Esophagus muscularis mucosa (tissue), 4 donors: ENCODE results near the gene VPS33A. TPM values are rescaled to one million over a fixed set of nuclear protein-coding genes. Genes with fewer than 3 reads are reported as not detected.

Source experiments
- DNase-seq: peaks from one replicate; pipeline ENCODE4 v3.0.0-alpha.2; 2017; ENCODE audit errors: extremely low spot score
- H3K27ac ChIP-seq, 4 donors: fragments of 200-600 bp; sonication (generic); replicated peaks in 1 of 4; 1 replicate in 3 of 4; 2 replicates in 1 of 4; pipeline ENCODE4 v1.5.1; 2016 to 2019; ENCODE audit warnings: mild to moderate bottlenecking in 1 of 4
- H3K27me3 ChIP-seq, 4 donors: fragments of 200-600 bp; sonication (generic); one replicate each; pipeline versions ENCODE4 v1.5.1 to v1.6.0; 2016 to 2019
- H3K36me3 ChIP-seq, 4 donors: fragments of 200-600 bp; sonication (generic); one replicate each; pipeline ENCODE4 v1.5.1; 2016 to 2019
- H3K4me1 ChIP-seq, 4 donors: fragments of 200-600 bp; sonication (generic); one replicate each; pipeline ENCODE4 v1.5.1; 2016 to 2019
- H3K4me3 ChIP-seq, 4 donors: fragments of 200-600 bp; sonication (generic); 1 replicate in 2 of 4; 2 replicates in 2 of 4; pipeline ENCODE4 v1.5.1; 2016 to 2019; ENCODE audit warnings: mild to moderate bottlenecking in 4 of 4, moderate library complexity in 1 of 4
- H3K9me3 ChIP-seq, 4 donors: fragments of 200-600 bp; sonication (generic); 1 replicate in 3 of 4; 2 replicates in 1 of 4; pipeline ENCODE4 v1.5.1; 2016 to 2019
- EP300 ChIP-seq: sonication (generic); formaldehyde crosslinking; IDR thresholded peaks from one replicate; pipeline ENCODE4 v1.6.1; 2017; ENCODE audit warnings: antibody characterized with exemption
- POLR2A ChIP-seq: fragments of 450-650 bp; IDR thresholded peaks from one replicate; pipeline ENCODE4 v1.6.1; 2017; ENCODE audit warnings: antibody characterized with exemption, moderate library complexity, mild to moderate bottlenecking, low read depth
- POLR2AphosphoS5 ChIP-seq, 2 donors: sonication (generic); formaldehyde crosslinking; IDR thresholded peaks; one replicate each; pipeline ENCODE4 v1.6.1; 2017; ENCODE audit warnings: antibody characterized with exemption in 2 of 2
- WGBS: methylation state at CpG from one replicate; pipeline ENCODE4 v1.1.5; 2018; 5-methylcytosine and 5-hydroxymethylcytosine counted together
- intact Hi-C: fragments of 100-400 bp; cut with DNase I; formaldehyde crosslinking; loops from one replicate; pipeline ENCODE4 v1.15.1; 2023
- total RNA-seq, 4 donors: library from RNA; depleted of rRNA; stranded (reverse); fragments of >200 nt; gene quantifications; one replicate each; pipeline versions ENCODE4 v1.1.0 to v1.2.1, GENCODE V29; 2016
- TF ChIP-seq, protein P1 (sequence below), 3 experiments: fragments of 200-600 bp in 2 of 3; fragments of 450-650 bp in 1 of 3; sonication (generic) in 2 of 3; IDR thresholded peaks; one replicate each; pipeline ENCODE4 v1.5.1; 2017 to 2019; ENCODE audit warnings: antibody characterized with exemption in 3 of 3, mild to moderate bottlenecking in 2 of 3, moderate library complexity in 1 of 3

VPS33A gene
- total RNA-seq, 4 donors from 2014 or later, result 12.5 to 15.7 (median 14.7) TPM

DNA sequence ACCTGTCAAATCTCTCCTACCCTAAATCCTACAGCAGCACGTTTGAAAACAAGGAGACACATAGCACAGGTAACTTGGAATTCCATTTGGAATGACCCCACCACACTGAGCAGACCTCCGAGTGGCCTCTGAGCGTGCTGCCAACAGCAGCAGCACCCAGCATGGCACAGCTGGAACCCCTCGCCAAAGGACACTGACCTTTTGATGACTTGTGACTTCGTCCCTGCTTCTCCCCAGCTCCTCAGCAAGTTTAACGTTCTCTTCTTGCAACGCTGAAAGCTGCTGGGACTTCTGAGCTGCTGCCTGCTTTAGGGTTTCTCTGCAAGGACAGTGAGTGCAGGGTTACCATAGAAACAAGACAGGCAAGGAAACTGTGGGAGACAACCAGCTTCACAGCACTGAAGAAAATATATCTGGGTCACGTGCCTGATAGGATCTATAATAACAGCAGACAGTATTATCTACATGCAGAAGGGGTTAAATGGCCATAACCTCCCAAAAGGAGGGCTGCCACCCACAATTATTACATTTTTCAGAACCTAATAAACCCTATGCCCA is 43.3 kb upstream of the VPS33A start:
- TF ChIP-seq EP300 (no peak), POLR2A (no peak), POLR2AphosphoS5 (IDR thresholded peaks at IDR 0.05) (no peak)
- TF ChIP-seq, protein P1, sequence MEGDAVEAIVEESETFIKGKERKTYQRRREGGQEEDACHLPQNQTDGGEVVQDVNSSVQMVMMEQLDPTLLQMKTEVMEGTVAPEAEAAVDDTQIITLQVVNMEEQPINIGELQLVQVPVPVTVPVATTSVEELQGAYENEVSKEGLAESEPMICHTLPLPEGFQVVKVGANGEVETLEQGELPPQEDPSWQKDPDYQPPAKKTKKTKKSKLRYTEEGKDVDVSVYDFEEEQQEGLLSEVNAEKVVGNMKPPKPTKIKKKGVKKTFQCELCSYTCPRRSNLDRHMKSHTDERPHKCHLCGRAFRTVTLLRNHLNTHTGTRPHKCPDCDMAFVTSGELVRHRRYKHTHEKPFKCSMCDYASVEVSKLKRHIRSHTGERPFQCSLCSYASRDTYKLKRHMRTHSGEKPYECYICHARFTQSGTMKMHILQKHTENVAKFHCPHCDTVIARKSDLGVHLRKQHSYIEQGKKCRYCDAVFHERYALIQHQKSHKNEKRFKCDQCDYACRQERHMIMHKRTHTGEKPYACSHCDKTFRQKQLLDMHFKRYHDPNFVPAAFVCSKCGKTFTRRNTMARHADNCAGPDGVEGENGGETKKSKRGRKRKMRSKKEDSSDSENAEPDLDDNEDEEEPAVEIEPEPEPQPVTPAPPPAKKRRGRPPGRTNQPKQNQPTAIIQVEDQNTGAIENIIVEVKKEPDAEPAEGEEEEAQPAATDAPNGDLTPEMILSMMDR (IDR thresholded peaks at IDR 0.05), result no peak
- no peaks in the 10 kb centered on the region for H3K27me3 ChIP-seq

DNA sequence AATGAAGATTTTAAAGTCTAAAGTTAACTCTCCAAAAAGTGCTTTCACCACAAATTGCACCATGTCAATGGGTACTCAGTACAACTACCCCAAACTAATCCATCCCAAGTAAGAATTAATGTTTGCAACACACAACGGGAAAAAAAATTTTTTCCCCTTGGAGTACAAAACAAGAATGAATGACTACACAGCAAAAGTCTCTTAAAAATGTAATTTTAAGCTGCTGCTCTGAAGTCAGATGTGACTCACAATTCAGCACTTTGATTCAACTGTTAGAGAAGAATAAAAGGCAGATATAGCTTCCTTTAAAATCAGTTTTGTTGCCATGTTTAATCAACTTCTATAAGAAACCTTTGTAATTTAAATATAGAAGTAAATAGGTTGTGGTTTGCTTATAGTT is 42.5 kb upstream of the VPS33A start:
- 88% methylated on average over 1 of the region's 1 CpG for WGBS
- H3K27me3 ChIP-seq, result no peaks in the 10 kb centered on the region
- H3K4me1 ChIP-seq, result no peaks in the 10 kb centered on the region
- H3K36me3 ChIP-seq, result peaks cover 55 to 97% (median 80%) of the 10 kb centered on the region in 4 donors
- no peaks in the 10 kb centered on the region for H3K9me3 ChIP-seq
- intact Hi-C loops, result no loop called here
- no peak overlapping the region for H3K4me3 ChIP-seq
- H3K27ac ChIP-seq, result no peak overlapping the region
- DNase-seq, result no peak
- TF ChIP-seq, protein P1 (IDR thresholded peaks at IDR 0.05), result no peak
- no peak for TF ChIP-seq POLR2AphosphoS5 (IDR thresholded peaks at IDR 0.05)

More for the DNA sequence above, 43.3 kb upstream of the VPS33A start:
- intact Hi-C loops, result no loop called here
- DNase-seq, result no peak
- Histone ChIP-seq H3K9me3 (no peaks in the 10 kb centered on the region), H3K4me3 (no peak overlapping the region), H3K27ac (no peak overlapping the region), H3K4me1 (no peaks in the 10 kb centered on the region), H3K36me3 (peaks cover 58 to 97% (median 79%) of the 10 kb centered on the region in 4 donors)
- 64% methylated on average over 8 of the region's 8 CpGs for whole genome bisulfite sequencing

DNA sequence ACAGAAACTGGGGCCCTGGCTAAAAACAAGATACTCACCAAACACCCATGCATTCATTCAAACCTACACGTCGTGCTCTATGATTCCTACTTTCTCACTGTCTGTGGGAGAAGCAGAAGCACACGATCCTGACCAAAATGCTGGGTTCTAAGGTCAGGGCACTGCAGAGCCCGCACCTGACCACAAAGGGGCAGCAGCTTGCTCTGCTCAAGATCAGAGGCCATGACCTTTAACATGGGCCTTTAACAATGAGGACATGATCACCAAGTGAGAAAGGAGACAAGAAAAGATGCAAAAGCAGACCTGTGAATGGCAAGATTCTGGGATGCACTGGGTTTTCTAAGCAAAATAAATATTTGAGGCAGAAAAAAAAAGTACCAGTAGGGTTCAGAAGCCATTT is 40.1 kb upstream of the VPS33A start:
- DNase-seq, result no peak
- TF ChIP-seq, protein P1 (IDR thresholded peaks at IDR 0.05), result peak in 1 of 3 experiments; percentile 5
- no peak for TF ChIP-seq POLR2A
- H3K9me3 ChIP-seq, result no peaks in the 10 kb centered on the region
- H3K27me3 ChIP-seq, result no peaks in the 10 kb centered on the region
- H3K36me3 ChIP-seq, result peaks cover 44 to 97% (median 81%) of the 10 kb centered on the region in 4 donors
- WGBS, result 82% methylated on average over 4 of the region's 4 CpGs
- H3K4me1 ChIP-seq, result peaks cover 0 to 2% (median under 1%) of the 10 kb centered on the region in 4 donors
- H3K27ac ChIP-seq, result no peak overlapping the region
- intact Hi-C loops, result no loop called here
- H3K4me3 ChIP-seq, result no peak overlapping the region

DNA sequence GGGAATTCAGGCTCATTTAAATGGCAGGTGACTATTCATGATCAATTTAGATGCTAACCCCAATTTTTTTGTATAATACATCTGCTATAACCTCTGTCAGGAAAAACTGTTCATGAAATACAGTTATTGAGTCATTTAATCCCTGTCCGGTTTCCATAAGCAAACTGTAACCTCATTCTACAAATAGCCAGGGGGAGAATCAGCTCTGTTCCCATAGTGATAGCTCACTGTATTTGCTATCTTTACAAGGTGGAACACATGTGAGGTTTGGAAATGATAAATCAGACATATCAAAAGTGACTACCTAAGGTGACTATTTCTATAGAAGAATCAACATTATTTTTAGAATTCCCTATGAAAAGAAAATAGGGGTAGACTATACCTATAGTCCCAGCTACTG is 38.6 kb upstream of the VPS33A start:
- Histone ChIP-seq H3K27ac (no peak overlapping the region), H3K27me3 (no peaks in the 10 kb centered on the region), H3K36me3 (peaks cover 38 to 88% (median 80%) of the 10 kb centered on the region in 4 donors), H3K4me1 (peaks cover 0 to 12% (median 7%) of the 10 kb centered on the region in 4 donors), H3K4me3 (no peak overlapping the region), H3K9me3 (no peaks in the 10 kb centered on the region)
- TF ChIP-seq, protein P1 (IDR thresholded peaks at IDR 0.05), result no peak
- TF ChIP-seq EP300, result no peak
- no peak for TF ChIP-seq POLR2AphosphoS5 (IDR thresholded peaks at IDR 0.05)
- TF ChIP-seq POLR2A, result no peak
- WGBS, result 76% methylated on average over 1 of the region's 1 CpG
- intact Hi-C loops, result no loop called here
- DNase-seq, result no peak

DNA sequence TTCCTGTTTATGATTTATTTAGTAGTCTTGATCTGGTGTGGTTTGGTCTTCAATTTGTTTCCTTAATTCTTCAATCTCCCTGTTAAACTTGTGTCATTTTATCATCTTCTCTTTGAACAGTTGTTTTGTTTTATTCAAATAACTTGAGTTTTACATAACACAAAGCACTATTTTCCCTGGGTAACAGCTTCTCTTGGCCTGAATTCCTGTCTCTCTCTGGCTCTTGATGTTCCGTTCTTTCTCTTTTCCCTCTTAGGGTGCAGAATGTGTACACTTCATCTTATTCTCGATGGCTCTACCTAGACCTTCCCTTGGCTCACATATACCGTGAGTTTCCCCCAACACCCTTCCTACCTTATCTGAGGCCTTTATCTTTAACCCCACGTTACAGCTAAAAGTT is 36.8 kb upstream of the VPS33A start:
- Histone ChIP-seq H3K36me3 (peaks cover 25 to 85% (median 77%) of the 10 kb centered on the region in 4 donors), H3K9me3 (no peaks in the 10 kb centered on the region), H3K27me3 (no peaks in the 10 kb centered on the region), H3K4me3 (no peak overlapping the region), H3K27ac (no peak overlapping the region), H3K4me1 (peaks cover 0 to 12% (median 7%) of the 10 kb centered on the region in 4 donors)
- intact Hi-C loops, result no loop called here
- TF ChIP-seq EP300, result no peak
- TF ChIP-seq POLR2AphosphoS5 (IDR thresholded peaks at IDR 0.05), result no peak
- TF ChIP-seq, protein P1 (IDR thresholded peaks at IDR 0.05), result no peak
- no peak for TF ChIP-seq POLR2A
- WGBS, result 83% methylated on average over 4 of the region's 4 CpGs
- no peak for DNase-seq
